ENCODE results near the gene SNX9.

DNA sequence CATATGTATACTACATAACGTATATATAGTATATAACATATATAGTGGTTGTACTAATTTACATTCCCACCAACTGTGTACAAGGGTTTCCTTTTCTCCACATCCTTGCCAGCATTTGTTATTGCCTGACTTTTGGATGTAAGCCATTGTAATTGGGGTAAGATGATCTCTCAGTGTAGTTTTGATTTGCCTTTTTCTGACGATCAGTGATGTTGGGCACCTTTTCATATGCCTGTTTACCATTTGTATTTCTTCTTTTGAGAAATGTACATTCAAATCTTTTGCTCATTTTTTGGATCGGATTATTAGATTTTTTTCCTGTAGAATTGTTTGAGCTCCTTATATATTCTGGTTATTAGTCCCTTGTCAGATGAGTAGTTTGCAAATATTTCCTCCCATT, 170.0 kb downstream of the SNX9 start:
- TF ChIP-seq, protein P1, sequence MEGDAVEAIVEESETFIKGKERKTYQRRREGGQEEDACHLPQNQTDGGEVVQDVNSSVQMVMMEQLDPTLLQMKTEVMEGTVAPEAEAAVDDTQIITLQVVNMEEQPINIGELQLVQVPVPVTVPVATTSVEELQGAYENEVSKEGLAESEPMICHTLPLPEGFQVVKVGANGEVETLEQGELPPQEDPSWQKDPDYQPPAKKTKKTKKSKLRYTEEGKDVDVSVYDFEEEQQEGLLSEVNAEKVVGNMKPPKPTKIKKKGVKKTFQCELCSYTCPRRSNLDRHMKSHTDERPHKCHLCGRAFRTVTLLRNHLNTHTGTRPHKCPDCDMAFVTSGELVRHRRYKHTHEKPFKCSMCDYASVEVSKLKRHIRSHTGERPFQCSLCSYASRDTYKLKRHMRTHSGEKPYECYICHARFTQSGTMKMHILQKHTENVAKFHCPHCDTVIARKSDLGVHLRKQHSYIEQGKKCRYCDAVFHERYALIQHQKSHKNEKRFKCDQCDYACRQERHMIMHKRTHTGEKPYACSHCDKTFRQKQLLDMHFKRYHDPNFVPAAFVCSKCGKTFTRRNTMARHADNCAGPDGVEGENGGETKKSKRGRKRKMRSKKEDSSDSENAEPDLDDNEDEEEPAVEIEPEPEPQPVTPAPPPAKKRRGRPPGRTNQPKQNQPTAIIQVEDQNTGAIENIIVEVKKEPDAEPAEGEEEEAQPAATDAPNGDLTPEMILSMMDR (IDR thresholded peaks at IDR 0.05; ENCODE audit: low read depth, low read length), result no peak
- no peak for TF ChIP-seq EZH2phosphoT487 (IDR thresholded peaks at IDR 0.05; ENCODE audit: low read depth)

Data from OCI-LY3 (cell line).